Measurements from ENCODE around the gene FGF7.
"Not testable (repeated sequence)": the region's sequence is repeated elsewhere in the genome, so short reads cannot be mapped to it uniquely, and the experiment has no call there.

The FGF7 gene, protein sequence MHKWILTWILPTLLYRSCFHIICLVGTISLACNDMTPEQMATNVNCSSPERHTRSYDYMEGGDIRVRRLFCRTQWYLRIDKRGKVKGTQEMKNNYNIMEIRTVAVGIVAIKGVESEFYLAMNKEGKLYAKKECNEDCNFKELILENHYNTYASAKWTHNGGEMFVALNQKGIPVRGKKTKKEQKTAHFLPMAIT

DNA sequence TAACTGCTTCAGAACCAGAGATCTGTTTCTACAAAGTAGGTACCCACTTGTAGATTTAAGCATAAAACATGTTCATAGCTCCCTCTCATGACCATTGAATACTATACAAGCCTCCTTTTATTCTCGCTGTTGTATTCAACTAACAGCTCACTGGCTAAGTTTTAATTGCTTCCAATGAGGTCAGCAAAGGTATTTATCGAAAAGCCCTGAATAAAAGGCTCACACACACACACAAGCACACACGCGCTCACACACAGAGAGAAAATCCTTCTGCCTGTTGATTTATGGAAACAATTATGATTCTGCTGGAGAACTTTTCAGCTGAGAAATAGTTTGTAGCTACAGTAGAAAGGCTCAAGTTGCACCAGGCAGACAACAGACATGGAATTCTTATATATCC, at the start of gene FGF7:
TSS of gene FGF7 (plus strand) at position 222 of the 400 bp plus-strand sequence. CDS start 1,056 bp downstream, outside the sequence.
- DNase-seq: no peak

DNA sequence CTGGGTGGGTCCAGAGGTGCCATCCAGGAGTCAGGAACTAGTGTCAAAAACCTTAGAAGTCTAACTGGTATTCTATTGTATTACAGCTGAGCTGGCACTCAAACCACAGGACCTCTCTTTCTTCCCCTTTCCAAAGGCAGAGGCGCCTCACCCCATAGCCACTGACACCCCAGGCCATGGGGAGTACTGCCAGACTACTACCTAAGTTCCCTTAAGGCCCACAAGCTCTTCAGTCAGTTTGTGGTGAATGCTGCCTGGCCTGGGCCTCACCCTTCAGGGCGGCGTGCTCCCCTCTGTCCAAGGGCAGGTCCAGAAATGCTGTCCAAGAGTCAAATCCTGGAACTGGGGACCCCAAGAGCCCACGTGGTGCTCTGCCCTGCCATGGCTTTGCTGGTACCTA, 43.0 kb upstream of the FGF7 start:
- no peak for DNase-seq

DNA sequence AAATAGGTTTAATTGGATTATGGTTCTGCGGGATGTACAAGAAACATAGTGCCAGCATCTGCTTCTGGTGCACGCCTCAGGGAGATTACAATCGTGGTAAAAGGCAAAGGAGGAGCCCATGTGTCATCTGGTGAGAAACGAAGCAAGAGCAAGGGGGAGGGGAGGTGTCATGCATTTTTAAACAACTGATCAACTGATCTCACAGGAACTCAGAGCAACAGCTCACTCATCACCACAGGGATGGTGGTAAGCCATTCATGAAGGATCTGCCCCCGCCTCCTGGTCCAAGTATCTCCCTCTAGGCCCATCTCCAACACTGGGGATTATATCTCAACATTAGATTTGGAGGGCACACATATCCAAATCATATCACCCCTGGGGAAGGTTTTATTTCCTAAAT, 42.1 kb upstream of the FGF7 start:
- no peak for DNase-seq

DNA sequence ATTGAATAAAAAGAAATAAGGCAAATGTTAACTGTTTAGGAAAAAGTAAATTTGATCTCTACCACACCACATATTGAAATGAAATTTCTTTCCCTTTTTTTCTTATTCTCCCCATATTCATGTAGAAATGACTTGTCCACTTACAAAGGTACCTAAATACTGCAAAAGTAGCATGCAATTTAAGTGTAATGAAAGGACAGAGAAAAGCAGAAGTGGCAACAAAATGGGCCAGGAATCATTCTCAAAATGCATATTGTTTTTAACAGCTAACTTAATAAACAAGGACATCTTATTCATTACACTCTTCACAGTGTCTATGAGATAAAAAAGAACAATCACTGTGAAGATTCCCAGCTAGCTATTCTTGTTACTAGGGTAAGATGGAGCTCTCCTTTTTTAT, 40.6 kb upstream of the FGF7 start:
- DNase-seq: no peak

DNA sequence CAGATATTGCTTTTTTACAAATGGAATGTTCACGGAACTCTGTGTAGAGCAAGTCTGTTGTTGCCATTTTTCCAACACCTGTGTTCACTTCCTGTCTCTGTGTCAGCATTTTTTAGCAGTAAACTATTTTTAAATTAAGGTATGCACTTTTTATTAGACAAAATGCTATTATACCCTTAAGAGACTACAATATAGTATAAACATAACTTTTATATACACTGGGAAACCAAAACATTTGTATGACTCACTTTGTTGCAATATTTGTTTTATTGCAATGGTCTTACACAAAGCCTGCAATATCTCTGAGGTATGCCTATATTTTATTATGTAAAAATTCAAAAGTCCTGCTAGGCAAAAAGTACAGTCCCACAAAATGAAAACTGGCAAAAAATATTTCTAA, 39.8 kb upstream of the FGF7 start:
- no peak for DNase-seq

DNA sequence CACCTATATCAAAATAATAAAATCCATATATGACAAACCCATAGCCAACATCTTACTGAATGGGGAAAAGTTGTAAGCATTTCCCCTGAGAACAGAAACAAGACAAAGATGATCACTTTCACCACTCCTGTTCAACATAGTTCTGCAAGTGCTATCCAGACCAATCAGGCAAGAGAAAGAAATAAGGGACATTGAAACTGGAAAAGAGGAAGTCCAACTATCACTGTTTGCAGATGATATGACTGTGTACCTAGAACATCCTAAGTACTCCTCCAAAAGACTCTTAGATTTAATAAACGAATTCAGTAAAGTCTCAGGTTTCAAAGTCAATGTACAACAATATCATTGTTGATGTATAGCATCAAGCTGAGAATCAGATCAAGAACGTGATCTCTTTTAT, 35.6 kb upstream of the FGF7 start:
- no peak for DNase-seq

DNA sequence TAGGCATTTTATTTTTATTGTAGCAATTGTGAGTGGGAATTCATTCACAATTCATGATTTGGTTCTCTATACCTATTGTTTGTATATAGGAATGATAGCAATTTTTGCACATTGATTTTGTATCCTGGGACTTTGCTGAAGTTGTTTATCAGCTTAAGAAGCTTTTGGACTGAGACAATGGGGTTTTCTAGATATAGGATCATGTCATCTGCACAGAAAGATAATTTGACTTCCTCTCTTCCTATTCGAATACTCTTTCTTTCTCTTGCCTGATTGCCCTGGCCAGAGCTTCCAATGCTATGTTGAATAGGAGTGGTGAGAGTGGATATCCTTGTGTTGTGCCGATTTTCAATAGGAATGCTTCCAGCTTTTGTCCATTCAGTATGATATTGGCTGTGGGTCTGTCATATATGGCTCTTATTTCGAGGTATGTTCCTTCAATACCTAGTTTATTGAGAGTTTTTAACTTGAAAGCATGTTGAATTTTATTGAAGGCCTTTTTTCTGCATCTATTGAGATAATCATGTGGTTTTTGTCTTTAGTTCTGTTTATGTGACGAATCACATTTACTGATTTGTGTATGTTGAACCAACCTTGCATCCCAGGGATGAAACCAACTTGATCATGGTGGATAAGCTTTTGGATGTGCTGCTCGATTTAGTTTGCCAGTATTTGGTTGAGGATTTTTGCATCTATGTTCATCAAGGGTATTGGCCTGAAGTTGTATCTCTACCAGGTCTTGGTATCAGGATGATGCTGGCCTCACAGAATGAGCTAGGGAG, 20.3 kb upstream of the FGF7 start:
- DNase-seq: not testable (repeated sequence)

DNA sequence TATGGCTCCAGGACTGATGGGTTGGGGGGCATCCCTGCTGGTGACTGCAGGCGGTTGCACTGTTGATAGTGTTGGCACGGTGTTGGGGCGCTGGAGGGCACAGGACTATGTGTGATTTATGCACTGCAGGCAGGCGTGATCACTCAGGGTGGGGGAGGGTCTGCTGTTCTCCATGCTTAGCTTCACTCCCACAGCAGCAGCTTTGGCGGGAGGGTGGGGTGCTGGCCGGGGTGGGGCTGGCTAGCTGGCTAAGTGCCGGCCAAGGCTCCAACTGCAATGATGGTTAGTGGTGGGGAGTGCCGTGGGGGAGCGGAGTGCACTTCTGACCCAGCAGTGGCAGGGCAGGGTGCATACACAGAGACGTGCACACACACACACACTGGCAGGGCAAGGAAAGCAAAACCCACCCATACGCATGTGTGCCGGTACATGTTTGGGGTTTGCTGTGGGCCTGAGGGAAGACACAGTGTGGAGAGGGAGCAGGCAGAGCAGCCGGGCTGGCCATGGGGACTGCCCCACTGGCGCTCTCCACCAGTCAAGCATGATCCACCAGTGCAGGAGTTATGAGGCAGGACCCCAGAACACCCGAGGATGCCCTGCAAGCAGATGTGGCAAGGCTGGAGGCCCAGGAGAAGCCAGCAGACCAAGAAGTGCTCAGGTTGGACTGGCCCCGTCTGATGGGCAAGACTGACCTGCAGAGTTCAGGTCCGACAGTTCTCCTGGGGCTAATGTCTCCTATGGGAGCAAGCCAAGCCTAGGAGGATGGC, 16.5 kb upstream of the FGF7 start:
- DNase-seq: no peak

DNA sequence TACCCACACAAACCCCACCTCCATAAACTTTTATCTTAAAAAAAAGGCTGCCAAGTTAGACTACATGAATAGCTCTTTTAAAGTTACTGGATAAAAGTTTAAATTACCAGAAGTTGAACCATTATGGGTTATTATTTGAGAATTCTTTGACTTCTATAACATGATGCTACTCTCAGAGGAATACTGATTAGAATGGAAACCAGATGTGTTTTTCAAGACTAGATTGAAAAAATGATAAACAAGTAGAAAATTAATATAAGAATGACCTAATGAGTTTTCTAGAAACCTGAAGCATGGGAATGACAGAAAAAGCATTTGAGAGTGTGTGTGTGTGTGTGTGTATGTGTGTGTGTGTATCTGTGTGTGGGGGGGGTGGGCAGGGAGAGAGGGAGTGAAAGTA, 12.4 kb upstream of the FGF7 start:
- no peak for DNase-seq

DNA sequence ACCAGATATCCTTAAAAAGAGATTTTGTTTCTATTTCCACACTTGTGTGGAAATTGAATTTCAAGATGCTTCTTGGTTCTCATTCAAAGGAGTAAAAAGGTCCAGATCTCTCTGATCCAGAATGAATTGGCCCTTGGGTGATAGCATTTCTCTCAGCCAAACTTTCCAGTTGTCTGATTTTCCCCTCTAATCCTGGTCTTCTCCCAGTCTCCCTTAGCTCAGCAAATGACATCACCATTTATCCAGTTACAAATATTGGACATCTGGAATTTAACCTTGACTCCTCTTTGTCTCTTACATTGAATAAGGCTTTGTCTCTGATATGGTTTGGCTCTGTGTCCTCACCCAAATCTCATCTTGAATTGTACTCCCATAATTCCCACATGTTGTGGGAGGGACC, 10.2 kb upstream of the FGF7 start:
- no peak for DNase-seq

DNA sequence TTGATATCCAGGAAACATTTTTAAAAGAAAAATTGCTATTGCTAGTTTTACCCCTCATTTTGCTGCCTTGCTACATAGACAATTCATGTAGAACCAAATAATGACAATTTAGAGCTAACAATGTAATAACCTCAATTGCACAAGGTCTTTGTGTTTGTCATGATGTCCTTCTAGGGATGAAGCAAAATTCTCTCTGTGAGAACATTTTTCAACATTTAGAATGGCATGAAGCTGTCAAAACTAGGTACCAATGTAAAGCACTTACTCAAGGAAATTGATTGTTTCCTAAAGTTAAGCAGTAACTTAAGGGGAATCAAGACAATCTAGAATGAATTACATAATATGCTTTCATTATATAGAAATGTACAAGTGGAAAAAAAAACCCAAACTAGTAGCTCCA, 7.9 kb upstream of the FGF7 start:
- DNase-seq: no peak

DNA sequence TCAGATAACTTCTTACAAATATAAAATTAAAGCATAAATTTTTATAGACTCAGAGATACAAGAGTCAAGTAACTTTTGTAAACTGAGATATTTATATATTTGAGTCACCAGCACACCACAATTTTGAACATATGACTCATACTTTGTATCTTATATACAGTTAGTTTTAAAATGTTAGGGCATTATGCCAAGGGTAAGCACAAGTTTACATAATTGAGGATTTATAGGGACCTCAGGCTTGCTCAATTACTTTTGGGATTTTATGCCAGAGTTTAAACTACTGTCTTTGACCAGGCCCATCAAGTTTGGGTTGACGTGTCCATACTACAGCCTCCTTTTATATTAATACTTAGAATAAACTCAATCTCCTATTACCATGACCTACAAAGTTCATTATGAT, 7.4 kb upstream of the FGF7 start:
- no peak for DNase-seq

DNA sequence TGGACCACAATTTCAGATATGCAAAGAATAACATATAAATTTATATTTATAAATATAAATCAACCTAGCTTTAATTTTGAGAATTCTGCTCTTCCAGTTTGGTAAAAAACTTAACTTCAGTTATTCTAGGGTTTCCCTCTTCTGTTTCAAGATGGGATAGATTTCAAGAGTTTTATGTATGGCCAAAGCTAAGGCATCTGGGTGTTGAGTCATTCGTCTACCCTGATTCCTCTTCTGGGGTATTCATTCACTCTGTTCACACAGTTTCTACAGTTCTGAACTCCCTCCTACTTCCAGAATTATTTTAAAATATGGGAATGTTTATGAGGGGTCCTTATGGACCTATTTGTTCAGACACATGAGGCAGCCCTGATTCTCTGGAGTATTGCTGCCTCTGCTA, 4.2 kb upstream of the FGF7 start:
- DNase-seq: no peak

DNA sequence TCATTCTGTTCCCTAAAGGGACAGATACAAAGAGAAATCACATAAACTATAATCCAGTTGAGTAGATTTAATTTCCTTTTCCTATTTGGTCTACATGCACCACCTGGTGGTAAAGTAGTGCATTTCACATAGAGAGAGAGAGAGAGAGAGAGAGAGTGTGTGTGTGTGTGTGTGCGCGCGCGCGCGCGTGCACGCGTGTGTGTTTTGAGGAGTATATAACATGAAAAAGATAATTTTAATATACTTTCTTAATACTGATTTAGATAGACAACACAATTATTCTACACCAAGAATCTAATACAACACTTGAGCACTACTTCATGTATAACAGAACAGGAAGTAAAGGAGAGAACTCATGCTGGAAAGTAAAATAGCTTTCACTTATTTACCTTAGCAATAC, 1.1 kb upstream of the FGF7 start:
- DNase-seq: peak; percentile 30

DNA sequence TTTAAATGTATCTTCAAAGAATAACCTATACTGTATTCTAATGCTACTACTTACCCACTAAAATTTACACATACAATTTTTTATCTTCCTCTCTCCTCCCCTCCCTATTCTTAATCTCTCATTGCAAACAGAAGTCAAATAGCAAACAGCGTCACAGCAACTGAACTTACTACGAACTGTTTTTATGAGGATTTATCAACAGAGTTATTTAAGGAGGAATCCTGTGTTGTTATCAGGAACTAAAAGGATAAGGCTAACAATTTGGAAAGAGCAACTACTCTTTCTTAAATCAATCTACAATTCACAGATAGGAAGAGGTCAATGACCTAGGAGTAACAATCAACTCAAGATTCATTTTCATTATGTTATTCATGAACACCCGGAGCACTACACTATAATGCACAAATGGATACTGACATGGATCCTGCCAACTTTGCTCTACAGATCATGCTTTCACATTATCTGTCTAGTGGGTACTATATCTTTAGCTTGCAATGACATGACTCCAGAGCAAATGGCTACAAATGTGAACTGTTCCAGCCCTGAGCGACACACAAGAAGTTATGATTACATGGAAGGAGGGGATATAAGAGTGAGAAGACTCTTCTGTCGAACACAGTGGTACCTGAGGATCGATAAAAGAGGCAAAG, 984 bp downstream of the FGF7 start:
- no peak for DNase-seq

DNA sequence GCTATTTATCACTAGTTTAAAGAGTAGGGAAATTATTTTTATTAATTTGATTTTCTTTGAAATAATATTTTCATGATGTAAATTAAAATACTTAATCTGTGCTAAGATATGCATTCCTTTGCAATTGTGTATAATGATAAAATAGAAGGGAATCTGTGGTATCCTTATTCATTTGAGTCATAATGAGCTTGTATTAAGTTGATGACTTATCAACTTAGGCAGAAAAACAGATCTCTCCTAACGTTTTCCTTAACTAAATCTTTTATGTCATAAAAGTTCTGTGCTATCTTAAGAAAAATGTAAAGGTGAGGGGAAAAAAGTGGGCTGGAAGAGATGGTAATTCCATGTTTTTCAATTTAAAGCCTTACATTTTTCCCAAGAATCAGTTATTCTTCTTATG, 1.9 kb downstream of the FGF7 start:
- DNase-seq: no peak

DNA sequence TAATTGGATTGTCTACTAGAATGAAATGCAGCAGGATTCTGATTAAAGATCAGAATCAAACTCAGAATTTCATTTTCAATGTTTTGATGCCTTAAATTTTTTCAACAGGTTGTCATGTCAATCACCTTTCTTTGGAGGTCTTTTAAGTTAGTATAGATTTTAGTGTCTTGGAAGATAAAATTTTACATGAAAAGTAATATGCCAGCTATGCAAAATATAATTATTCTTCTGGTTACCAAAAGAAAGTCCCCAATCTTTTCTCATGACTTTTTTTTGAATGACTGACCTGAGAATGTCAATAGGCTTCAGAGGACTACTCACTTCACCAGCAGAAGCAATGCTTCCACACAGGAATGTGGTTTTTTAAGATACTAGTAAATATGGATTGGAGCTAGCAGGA, 4.3 kb downstream of the FGF7 start:
- DNase-seq: no peak

DNA sequence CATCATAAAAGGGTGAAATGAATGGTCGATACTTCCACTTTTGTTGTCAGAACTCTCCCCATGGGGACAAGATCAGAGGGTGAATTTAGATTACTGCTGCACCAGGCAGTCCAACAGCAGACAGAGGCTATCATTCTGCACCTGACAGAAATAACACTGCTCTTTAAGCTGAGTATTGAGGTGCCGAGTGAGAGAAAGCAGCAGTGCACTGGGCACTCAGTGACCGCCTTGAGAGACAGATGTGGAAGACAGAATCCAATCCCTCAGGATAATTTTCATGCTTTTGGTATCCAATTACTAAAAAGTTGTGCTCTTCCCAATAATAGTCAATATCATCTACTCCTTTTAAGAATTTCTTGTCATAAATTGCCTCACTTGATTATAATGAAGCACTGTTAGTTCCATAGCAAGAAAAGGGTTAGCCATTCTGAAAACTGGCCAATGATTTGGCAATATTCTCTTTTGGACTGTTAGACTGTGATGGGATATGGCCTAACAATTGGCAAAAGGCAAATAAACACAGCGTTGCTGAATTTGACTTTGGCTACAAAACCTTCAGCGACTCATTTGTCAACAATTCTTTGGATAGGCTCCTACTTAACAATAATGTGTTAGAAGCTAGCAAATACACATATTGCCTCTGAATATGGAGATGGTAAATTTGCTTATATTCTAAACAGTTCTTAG, 5.5 kb downstream of the FGF7 start:
- DNase-seq: no peak

DNA sequence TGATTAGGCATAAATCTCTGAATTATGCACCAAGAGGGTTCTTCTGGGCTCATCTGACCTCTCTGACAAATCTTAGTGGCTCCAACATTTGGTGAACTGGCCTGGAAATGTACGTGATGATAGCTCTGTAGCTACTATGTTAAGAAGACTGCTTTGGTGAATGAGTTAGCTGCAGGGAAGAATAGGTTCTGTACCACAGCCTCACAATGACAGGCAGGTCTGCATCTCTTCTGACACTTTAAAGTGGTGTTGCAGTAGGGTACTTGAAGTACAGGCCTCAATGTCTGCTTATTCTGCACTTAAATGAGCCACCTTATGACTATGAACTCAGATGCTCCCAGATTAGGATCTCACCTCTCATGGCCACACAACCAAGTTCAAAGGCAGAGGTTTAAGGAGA, 7.0 kb downstream of the FGF7 start:
- DNase-seq: no peak

DNA sequence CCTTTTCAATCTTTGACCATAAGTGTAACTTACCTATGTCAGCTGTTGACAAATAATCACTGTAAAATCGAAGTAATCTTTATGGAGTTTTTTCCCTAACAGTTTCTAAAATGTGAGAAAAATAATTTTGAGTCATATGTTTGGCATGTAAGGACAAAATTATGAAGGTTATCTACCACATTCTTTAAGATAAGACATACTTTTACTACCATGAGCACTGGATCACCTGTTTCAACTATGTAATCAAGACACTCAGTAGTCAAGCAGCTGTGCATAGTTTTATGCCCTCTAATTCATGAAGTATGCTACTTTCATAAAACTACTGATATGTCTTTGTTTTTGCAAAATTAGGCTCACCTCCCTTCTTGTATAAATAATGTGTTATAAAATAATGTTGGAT, 12.1 kb downstream of the FGF7 start:
- DNase-seq: no peak

DNA sequence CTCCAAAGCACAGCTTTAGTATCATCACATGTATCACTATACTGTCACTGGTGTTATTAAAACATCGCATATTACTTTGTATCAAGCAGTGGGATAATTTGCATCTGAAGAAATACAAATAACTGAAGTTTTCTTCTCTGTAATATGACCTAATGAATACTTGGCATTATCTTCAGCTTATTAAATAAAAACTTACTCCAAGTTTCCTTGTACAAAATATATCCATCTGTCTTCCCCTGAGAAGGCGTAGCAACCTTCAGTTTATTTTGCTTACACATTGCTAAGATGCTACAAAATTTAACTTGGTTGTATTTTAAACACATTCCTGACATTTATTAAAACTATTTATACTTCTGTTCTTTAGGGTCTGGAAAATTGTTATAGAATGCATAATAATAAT, 13.7 kb downstream of the FGF7 start:
- no peak for DNase-seq

DNA sequence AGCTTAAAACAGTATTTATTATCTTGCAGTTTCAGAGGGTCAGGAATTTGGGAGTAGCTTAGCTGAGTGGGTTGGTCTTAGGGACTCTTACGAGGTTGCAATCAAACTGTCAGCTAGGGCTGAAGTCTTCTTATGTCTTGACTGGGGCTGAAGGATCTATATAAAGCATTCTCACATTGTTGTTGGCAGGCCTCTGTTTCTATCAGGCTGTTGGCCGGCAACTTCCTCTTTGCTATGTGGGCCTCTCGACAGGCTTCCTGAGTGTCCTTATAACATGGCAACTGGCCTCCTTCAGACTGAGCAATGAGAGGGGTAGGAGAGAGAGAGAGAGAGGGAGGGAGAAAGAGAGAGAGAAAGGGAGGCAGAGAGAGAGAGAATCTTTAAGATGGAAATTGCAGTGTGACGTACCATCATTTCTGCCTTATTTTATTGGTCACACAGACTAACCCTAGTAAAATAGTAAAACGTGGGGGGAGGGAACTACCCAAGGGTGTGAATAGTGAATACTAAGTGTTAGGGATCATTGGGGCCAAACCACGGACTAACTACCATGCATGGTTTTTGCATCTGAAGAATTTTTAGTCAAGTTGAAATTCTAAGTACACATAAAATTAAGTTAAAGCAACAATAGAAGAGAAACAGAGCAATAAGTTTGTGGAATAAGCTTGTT, 16.1 kb downstream of the FGF7 start:
- DNase-seq: no peak
